Muscle layer of duodenum (tissue), 2 donors: Measurements from ENCODE around the gene LRR1.
"Not testable (repeated sequence)": the region's sequence is repeated elsewhere in the genome, so short reads cannot be mapped to it uniquely, and the experiment has no call there.

Experiments
- H3K27ac ChIP-seq: one replicate; pipeline ENCODE4 v1.7.0; 2013; ENCODE audit warnings: mild to moderate bottlenecking, low read length
- H3K27me3 ChIP-seq: one replicate; pipeline ENCODE4 v1.7.0; 2013; ENCODE audit warnings: low read depth, mild to moderate bottlenecking, control low read depth, low read length
- H3K36me3 ChIP-seq, 2 donors: one replicate each; pipeline ENCODE4 v1.7.0; 2013; ENCODE audit warnings: low read length in 2 of 2, control low read depth in 1 of 2, mild to moderate bottlenecking in 1 of 2; ENCODE audit not compliant: insufficient read depth in 2 of 2, control insufficient read depth in 1 of 2
- H3K4me1 ChIP-seq, 2 donors: one replicate each; pipeline ENCODE4 v1.7.0; 2013; ENCODE audit warnings: low read length in 2 of 2, mild to moderate bottlenecking in 2 of 2, control low read depth in 1 of 2, moderate library complexity in 1 of 2; ENCODE audit not compliant: insufficient read depth in 2 of 2, control insufficient read depth in 1 of 2
- H3K4me3 ChIP-seq, 2 donors: one replicate each; pipeline ENCODE4 v1.7.0; 2013; ENCODE audit warnings: low read length in 2 of 2, low read depth in 1 of 2, mild to moderate bottlenecking in 1 of 2
- H3K9me3 ChIP-seq, 2 donors: one replicate each; pipeline ENCODE4 v1.7.0; 2013; ENCODE audit warnings: low read length in 2 of 2, control low read depth in 1 of 2, mild to moderate bottlenecking in 1 of 2; ENCODE audit not compliant: control insufficient read depth in 1 of 2
- donor health status: healthy.

The LRR1 gene

GRCh38 chr14:49619273-49619672 is 20.5 kb downstream of the LRR1 start:
- H3K27me3 ChIP-seq, H3K9me3 ChIP-seq, H3K36me3 ChIP-seq: not testable (repeated sequence)
- Histone ChIP-seq H3K4me1 (peaks cover 18 to 25% of the 10 kb centered on the region in 2 donors), H3K4me3 (peak overlapping the region; percentile 90 to 96), H3K27ac (peak overlapping the region; percentile 99)

GRCh38 chr14:49619730-49620129 is 21.0 kb downstream of the LRR1 start:
- Histone ChIP-seq H3K4me1 (peaks cover 18 to 25% of the 10 kb centered on the region in 2 donors), H3K27me3 (no peaks in the 10 kb centered on the region), H3K9me3 (no peaks in the 10 kb centered on the region), H3K4me3 (peak overlapping the region; percentile 90 to 96), H3K27ac (peak overlapping the region; percentile 99), H3K36me3 (peaks cover 5 to 9% of the 10 kb centered on the region in 2 donors)

GRCh38 chr14:49620182-49621113 is 21.7 kb downstream of the LRR1 start, which contains the start of the genes MGAT2 and RPL36AL:
Gene MGAT2, plus strand, starts transcription at chr14:49620799. Its CDS starts 470 bp downstream, at chr14:49621269.
Gene RPL36AL, minus strand, starts transcription at chr14:49620626. Its CDS starts 1,522 bp downstream, at chr14:49619104.
- peak within 1 kb of the TSS; percentile 90 to 96 for H3K4me3 ChIP-seq
- H3K9me3 ChIP-seq = no peaks in the 10 kb centered on the region
- peak within 1 kb of the TSS; percentile 99 for H3K27ac ChIP-seq
- no peaks in the 10 kb centered on the region for H3K27me3 ChIP-seq
- peaks cover 5 to 9% of the 10 kb centered on the region in 2 donors for H3K36me3 ChIP-seq
- peaks cover 18 to 25% of the 10 kb centered on the region in 2 donors for H3K4me1 ChIP-seq

DNA sequence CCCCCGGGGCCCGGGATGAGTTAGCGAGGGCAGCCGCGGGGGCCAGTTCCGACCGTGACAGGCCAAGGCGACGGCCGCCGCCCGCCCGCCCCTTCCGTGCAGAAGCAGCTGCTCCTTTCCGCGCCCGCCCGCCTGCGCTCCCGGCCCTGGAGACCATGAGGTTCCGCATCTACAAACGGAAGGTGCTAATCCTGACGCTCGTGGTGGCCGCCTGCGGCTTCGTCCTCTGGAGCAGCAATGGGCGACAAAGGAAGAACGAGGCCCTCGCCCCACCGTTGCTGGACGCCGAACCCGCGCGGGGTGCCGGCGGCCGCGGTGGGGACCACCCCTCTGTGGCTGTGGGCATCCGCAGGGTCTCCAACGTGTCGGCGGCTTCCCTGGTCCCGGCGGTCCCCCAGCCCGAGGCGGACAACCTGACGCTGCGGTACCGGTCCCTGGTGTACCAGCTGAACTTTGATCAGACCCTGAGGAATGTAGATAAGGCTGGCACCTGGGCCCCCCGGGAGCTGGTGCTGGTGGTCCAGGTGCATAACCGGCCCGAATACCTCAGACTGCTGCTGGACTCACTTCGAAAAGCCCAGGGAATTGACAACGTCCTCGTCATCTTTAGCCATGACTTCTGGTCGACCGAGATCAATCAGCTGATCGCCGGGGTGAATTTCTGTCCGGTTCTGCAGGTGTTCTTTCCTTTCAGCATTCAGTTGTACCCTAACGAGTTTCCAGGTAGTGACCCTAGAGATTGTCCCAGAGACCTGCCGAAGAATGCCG is 22.6 kb downstream of the LRR1 start:
- H3K4me3 ChIP-seq = peak overlapping the region; percentile 90 to 96
- H3K27ac ChIP-seq = peak overlapping the region; percentile 99
- no peaks in the 10 kb centered on the region for H3K27me3 ChIP-seq
- H3K4me1 ChIP-seq = peaks cover 18 to 25% of the 10 kb centered on the region in 2 donors
- no peaks in the 10 kb centered on the region for H3K9me3 ChIP-seq
- H3K36me3 ChIP-seq = peaks cover 5 to 12% of the 10 kb centered on the region in 2 donors

DNA sequence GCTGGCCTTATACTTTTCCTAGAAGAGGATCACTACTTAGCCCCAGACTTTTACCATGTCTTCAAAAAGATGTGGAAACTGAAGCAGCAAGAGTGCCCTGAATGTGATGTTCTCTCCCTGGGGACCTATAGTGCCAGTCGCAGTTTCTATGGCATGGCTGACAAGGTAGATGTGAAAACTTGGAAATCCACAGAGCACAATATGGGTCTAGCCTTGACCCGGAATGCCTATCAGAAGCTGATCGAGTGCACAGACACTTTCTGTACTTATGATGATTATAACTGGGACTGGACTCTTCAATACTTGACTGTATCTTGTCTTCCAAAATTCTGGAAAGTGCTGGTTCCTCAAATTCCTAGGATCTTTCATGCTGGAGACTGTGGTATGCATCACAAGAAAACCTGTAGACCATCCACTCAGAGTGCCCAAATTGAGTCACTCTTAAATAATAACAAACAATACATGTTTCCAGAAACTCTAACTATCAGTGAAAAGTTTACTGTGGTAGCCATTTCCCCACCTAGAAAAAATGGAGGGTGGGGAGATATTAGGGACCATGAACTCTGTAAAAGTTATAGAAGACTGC is 23.4 kb downstream of the LRR1 start:
- peaks cover 5 to 13% of the 10 kb centered on the region in 2 donors for H3K36me3 ChIP-seq
- peak overlapping the region; percentile 40 for H3K27ac ChIP-seq
- no peaks in the 10 kb centered on the region for H3K27me3 ChIP-seq
- H3K4me1 ChIP-seq = peaks cover 18 to 25% of the 10 kb centered on the region in 2 donors
- peak overlapping the region; percentile 90 to 96 for H3K4me3 ChIP-seq
- no peaks in the 10 kb centered on the region for H3K9me3 ChIP-seq

DNA sequence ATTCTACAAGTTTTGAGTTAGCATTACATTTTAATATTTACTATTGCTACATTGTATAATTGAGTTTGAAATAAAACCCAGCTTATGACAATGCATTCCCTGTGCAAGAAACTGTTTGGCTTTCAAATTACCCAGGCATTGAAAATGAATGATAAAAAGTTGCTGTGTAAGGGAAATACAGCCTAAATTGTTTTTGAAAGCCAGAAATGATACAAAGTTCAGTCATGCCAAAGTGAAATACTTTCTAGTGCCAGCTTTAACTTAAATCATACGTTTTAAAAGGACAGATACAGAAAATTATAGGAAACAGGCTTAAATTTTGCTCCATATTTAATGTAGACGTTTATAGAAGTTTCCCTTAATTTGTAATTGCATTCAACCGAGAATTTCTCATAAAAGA is 24.6 kb downstream of the LRR1 start:
- H3K4me1 ChIP-seq = peaks cover 18 to 25% of the 10 kb centered on the region in 2 donors
- H3K4me3 ChIP-seq = peak overlapping the region in 1 of 2 donors; percentile 96

DNA sequence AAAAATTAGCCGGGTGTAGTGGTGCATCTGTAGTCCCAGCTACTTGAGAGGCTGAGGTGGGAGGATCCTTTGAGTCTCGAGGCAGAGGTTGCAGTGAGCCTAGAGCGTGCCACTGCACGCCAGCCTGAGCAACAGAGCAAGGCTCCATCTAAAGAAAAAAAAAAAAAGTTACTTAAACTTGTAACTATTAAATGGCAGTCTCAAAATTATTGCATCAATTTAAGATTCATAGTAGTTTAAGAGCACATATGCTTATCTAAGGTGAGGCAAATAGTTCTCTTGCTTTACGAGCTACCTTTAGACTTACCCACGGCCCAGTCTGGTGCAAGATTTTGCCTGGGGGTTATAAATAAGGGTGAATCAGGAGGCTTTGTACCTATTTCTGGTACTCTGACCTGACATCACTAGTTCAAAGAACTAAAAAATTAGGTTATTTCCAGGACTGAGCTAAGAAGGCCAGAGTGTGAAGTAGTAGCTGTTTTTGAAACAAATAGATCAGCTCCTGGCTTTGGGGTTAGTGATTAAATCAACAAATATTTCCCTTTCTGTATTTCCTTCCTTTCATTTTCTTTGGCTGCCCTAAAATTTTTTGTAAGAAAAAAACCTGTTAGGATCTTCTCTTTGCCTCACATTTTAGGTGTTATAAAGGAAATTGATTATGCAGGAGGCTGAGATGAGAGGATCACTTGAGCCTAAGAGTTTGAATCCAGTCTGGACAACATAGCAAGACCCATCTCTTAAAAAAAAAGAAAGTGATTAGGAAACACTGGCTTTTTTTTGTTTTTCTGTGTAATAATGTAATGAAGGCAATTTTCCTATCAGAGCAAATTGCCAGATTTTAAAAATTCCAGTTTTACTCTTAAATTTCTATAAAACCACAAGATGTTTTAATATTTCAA is 25.4 kb downstream of the LRR1 start:
- H3K27ac ChIP-seq = no peak overlapping the region
- H3K9me3 ChIP-seq = no peaks in the 10 kb centered on the region
- H3K36me3 ChIP-seq = peaks cover 0 to 7% of the 10 kb centered on the region in 2 donors
- peaks cover 15 to 25% of the 10 kb centered on the region in 2 donors for H3K4me1 ChIP-seq
- no peaks in the 10 kb centered on the region for H3K27me3 ChIP-seq
- H3K4me3 ChIP-seq = peak overlapping the region in 1 of 2 donors; percentile 7

More for the DNA sequence above, 24.6 kb downstream of the LRR1 start:
- Histone ChIP-seq H3K36me3 (peaks cover 0 to 7% of the 10 kb centered on the region in 2 donors), H3K27ac (no peak overlapping the region), H3K9me3 (no peaks in the 10 kb centered on the region), H3K27me3 (no peaks in the 10 kb centered on the region)

DNA sequence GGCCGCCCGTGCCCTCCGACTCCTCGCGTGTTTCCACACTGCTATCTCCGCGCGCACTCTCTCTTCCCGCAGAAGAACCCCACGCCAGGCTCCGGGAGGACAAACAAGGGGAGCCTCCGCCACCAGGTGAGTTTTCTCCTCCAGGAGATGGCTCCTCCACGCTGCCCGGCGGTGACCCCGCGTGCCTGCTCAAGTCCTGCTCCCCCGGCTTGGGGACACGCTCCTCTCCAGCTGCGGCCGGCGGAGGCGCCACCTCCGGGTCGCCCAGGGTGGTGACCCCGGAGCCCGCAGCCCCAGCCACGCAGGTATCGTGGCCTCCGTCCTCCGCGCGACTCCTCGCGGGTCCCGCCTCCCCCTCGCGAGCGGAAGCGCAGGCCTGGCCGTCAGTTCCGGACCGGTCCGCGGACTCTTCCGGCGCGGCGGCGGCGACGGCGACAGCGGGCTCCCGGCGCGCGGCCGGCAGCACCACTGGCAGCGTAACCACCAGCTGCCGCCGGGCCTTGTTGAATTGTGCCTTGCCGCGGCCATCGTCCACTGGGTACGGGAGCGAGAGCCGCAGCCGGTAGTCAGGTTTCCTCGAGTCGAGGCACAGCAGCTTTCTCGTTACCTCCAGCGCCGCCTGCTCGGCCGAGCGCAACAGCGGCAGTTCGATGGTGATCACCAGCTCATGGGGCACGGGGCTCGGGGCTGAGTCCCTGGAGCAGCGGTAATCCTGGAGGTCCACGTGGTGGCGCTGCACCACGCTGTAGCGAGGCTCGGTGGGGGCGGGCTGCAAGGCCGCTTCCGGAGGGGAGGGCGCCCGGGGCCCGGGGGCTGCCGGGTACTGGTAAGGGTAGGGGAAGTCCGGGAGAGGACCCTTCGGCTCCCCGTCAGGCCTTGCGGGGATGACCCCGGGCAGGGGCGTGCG is 35.2 kb downstream of the LRR1 start:
- Histone ChIP-seq H3K27me3 (no peaks in the 10 kb centered on the region), H3K4me1 (peaks cover 0 to 34% of the 10 kb centered on the region in 2 donors), H3K27ac (peak overlapping the region; percentile 83), H3K36me3 (peaks cover 4 to 9% of the 10 kb centered on the region in 2 donors), H3K9me3 (no peaks in the 10 kb centered on the region), H3K4me3 (peak overlapping the region; percentile 80 to 99)

GRCh38 chr14:49634547-49635334 is 36.0 kb downstream of the LRR1 start, which contains the start of gene DNAAF2:
Gene DNAAF2, minus strand, starts transcription at chr14:49635244. Its CDS starts 95 bp downstream, at chr14:49635149.
- peak within 1 kb of the TSS; percentile 80 to 99 for H3K4me3 ChIP-seq
- peaks cover 0 to 34% of the 10 kb centered on the region in 2 donors for H3K4me1 ChIP-seq
- no peaks in the 10 kb centered on the region for H3K9me3 ChIP-seq
- H3K27ac ChIP-seq = peak within 1 kb of the TSS; percentile 83
- peaks cover 4 to 11% of the 10 kb centered on the region in 2 donors for H3K36me3 ChIP-seq
- H3K27me3 ChIP-seq = no peaks in the 10 kb centered on the region
